GM19468 (cell line): ENCODE results near the gene BABAM2.
"Not testable (repeated sequence)": the region's sequence is repeated elsewhere in the genome, so short reads cannot be mapped to it uniquely, and the experiment has no call there.

Experiments used
- ATAC-seq: cut with Tn5 transposase; IDR thresholded peaks from one replicate; pipeline ENCODE4 v1.9.1; 2021; ENCODE audit warnings: mild to moderate bottlenecking, moderate library complexity, moderate number of reproducible peaks; ENCODE audit not compliant: unreplicated experiment; ENCODE audit errors: extremely low read depth

Gene BABAM2

GRCh38 chr2:28253543-28253942, 363.0 kb downstream of the BABAM2 start:
- no peak for ATAC-seq

- ATAC-seq: not testable (repeated sequence)
Observed at GRCh38 chr2:28255231-28255630, 364.7 kb downstream of the BABAM2 start.

- no peak for ATAC-seq
Observed at GRCh38 chr2:28257182-28257581, 366.7 kb downstream of the BABAM2 start.

GRCh38 chr2:28259226-28259625, 368.7 kb downstream of the BABAM2 start:
- ATAC-seq: not testable (repeated sequence)

GRCh38 chr2:28263690-28264089, 373.2 kb downstream of the BABAM2 start:
- ATAC-seq: no peak

- ATAC-seq: no peak
Observed at GRCh38 chr2:28267282-28267681, 376.8 kb downstream of the BABAM2 start.

- ATAC-seq: no peak
Observed at GRCh38 chr2:28268386-28268785, 377.9 kb downstream of the BABAM2 start.

- no peak for ATAC-seq
Observed at GRCh38 chr2:28269019-28269784, 378.7 kb downstream of the BABAM2 start.

- no peak for ATAC-seq
Observed at GRCh38 chr2:28270456-28271152, 380.1 kb downstream of the BABAM2 start.

GRCh38 chr2:28271231-28271918, 380.8 kb downstream of the BABAM2 start:
- ATAC-seq: no peak

- no peak for ATAC-seq
Observed at GRCh38 chr2:28271919-28272250, 381.4 kb downstream of the BABAM2 start.

- no peak for ATAC-seq
Observed at GRCh38 chr2:28273751-28274150, 383.2 kb downstream of the BABAM2 start.

GRCh38 chr2:28274911-28275685, 384.6 kb downstream of the BABAM2 start:
- no peak for ATAC-seq

GRCh38 chr2:28276076-28276618, 385.6 kb downstream of the BABAM2 start:
- ATAC-seq: no peak

- no peak for ATAC-seq
Observed at GRCh38 chr2:28276807-28277206, 386.3 kb downstream of the BABAM2 start.

GRCh38 chr2:28277466-28277865, 386.9 kb downstream of the BABAM2 start:
- no peak for ATAC-seq

- ATAC-seq: no peak
Observed at GRCh38 chr2:28279371-28279770, 388.8 kb downstream of the BABAM2 start.

GRCh38 chr2:28280619-28281018, 390.1 kb downstream of the BABAM2 start:
- no peak for ATAC-seq

- ATAC-seq: no peak
Observed at GRCh38 chr2:28281739-28282138, 391.2 kb downstream of the BABAM2 start.

GRCh38 chr2:28282248-28282647, 391.7 kb downstream of the BABAM2 start:
- no peak for ATAC-seq
